Esophagus muscularis mucosa (tissue), 3 donors: ENCODE results near the gene NGFR.

Experiments
- POLR2AphosphoS5 ChIP-seq, 2 donors: sonication (generic); formaldehyde crosslinking; IDR thresholded peaks; one replicate each; pipeline ENCODE4 v1.6.1; 2017; ENCODE audit warnings: antibody characterized with exemption in 2 of 2
- TF ChIP-seq, protein P1 (sequence below), 3 experiments: fragments of 200-600 bp in 2 of 3; fragments of 450-650 bp in 1 of 3; sonication (generic) in 2 of 3; IDR thresholded peaks; one replicate each; pipeline ENCODE4 v1.5.1; 2017 to 2019; ENCODE audit warnings: antibody characterized with exemption in 3 of 3, mild to moderate bottlenecking in 2 of 3, moderate library complexity in 1 of 3

DNA sequence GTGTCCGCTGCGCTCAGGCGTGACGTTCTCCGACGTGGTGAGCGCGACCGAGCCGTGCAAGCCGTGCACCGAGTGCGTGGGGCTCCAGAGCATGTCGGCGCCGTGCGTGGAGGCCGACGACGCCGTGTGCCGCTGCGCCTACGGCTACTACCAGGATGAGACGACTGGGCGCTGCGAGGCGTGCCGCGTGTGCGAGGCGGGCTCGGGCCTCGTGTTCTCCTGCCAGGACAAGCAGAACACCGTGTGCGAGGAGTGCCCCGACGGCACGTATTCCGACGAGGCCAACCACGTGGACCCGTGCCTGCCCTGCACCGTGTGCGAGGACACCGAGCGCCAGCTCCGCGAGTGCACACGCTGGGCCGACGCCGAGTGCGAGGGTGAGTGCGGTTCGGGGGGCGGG lies 11.2 kb downstream of the NGFR start:
- TF ChIP-seq POLR2AphosphoS5 (IDR thresholded peaks at IDR 0.05), result no peak
- TF ChIP-seq, protein P1, sequence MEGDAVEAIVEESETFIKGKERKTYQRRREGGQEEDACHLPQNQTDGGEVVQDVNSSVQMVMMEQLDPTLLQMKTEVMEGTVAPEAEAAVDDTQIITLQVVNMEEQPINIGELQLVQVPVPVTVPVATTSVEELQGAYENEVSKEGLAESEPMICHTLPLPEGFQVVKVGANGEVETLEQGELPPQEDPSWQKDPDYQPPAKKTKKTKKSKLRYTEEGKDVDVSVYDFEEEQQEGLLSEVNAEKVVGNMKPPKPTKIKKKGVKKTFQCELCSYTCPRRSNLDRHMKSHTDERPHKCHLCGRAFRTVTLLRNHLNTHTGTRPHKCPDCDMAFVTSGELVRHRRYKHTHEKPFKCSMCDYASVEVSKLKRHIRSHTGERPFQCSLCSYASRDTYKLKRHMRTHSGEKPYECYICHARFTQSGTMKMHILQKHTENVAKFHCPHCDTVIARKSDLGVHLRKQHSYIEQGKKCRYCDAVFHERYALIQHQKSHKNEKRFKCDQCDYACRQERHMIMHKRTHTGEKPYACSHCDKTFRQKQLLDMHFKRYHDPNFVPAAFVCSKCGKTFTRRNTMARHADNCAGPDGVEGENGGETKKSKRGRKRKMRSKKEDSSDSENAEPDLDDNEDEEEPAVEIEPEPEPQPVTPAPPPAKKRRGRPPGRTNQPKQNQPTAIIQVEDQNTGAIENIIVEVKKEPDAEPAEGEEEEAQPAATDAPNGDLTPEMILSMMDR (IDR thresholded peaks at IDR 0.05), result no peak
